Measurements from ENCODE around the gene CLEC3B. TPM values are rescaled to one million over a fixed set of nuclear protein-coding genes. Genes with fewer than 3 reads are reported as not detected.
"Not testable (repeated sequence)": the region's sequence is repeated elsewhere in the genome, so short reads cannot be mapped to it uniquely, and the experiment has no call there.

CLEC3B gene, protein sequence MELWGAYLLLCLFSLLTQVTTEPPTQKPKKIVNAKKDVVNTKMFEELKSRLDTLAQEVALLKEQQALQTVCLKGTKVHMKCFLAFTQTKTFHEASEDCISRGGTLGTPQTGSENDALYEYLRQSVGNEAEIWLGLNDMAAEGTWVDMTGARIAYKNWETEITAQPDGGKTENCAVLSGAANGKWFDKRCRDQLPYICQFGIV
- total RNA-seq: 0.20 and 0.22 TPM in 2 replicates

DNA sequence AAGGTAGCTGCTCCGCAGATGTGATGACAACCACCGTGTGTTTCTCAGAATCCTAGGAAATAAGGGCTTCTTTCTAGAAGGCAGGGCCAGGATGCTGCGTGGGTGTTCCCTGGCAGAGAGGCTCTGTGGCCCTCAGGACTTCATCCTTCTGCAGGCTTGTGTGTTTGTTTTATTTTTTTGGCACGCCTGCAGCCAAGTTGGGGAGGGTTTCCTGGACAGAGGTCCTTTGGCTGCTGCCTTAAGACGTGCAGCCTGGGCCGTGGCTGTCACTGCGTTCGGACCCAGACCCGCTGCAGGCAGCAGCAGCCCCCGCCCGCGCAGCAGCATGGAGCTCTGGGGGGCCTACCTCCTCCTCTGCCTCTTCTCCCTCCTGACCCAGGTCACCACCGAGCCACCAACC, at the start of gene CLEC3B:
TSS of gene CLEC3B (plus strand) at position 266 of the 400 bp plus-strand sequence. CDS start at position 326, 60 bp downstream.
- peak in 1 of 2 donors; percentile 62 for DNase-seq (ENCODE audit: low read depth in 2 of 2)

DNA sequence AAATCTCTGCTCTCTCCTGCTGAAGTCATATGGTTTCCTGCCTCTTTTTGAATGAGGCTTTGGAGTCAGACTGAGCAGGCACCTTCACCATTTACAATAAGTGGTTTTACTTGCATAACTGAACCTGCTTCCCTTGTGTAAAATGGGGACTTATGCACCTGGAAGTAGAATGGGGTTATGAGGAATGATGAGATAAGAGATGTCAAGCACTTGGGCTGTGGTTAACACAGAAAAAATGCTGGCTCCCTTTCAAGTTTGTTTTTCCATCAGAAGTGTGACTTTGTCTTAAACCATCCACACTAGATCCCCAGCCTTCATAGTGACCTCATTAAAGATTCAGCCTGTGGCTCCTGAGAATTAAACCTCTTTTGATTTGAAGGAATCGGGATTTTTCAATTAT, 44.9 kb upstream of the CLEC3B start:
- DNase-seq (ENCODE audit: low read depth in 2 of 2): no peak

DNA sequence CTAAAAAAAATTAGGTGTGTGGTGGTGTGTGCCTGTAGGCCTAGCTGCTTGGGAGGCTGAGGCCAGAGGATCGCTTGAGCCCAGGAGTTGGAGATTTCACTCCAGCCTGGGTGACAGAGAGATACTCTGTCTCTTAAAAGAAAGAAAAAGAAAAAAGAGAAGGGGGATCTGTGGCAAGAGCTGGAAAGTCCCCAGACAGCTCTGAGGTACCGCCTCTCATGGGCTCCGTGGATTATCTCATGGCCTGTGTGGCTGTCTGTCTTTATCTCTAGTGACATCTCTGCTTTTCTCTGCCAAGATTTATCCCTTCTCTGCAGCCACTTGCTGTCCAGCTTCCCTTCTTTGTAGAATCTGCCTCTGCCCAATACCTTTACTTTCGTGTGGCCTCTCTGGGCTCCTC, 44.4 kb upstream of the CLEC3B start:
- DNase-seq (ENCODE audit: low read depth in 2 of 2): no peak

DNA sequence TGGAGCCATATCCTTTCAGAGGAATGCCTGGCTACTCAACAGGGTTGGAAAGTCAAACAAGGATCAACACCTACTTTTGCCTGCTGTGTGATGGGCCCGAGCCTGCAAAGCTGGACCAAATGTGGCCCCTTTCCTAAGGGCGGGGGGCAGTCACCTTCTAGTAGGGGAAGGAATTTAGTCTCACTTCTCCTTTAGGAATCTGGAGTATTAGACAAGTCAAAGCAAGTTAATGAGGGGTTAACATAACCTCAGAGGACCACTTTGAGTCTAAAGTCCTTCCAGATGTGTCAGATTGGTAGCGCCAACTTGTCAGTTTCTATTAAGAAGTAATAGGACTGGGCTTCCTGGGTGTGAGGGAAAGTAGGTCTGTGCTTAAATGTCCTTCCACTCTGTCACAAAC, 43.3 kb upstream of the CLEC3B start:
- DNase-seq (ENCODE audit: low read depth in 2 of 2): no peak

DNA sequence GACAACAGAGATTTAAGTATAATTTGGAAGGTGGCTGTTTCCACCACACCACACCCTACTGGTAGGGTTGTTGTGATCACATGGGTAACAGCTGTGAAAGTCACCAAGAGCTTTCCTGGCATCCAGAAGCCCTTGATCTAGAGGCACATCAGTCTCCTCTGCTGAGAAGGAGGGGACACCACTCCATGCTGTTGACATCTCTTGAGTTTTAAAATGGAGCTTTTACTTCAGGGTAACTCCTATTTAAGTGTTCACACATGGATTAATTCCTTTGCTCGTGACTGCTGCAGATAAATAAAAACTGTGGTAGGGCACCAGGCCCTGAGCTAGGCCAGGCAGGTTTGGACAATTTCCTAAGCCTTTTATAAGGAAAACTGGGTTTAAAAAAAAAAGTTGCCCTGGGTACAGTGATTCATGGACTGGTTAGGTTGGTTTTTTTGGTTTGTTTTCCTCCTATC, 42.6 kb upstream of the CLEC3B start:
- DNase-seq (ENCODE audit: low read depth in 2 of 2): no peak

DNA sequence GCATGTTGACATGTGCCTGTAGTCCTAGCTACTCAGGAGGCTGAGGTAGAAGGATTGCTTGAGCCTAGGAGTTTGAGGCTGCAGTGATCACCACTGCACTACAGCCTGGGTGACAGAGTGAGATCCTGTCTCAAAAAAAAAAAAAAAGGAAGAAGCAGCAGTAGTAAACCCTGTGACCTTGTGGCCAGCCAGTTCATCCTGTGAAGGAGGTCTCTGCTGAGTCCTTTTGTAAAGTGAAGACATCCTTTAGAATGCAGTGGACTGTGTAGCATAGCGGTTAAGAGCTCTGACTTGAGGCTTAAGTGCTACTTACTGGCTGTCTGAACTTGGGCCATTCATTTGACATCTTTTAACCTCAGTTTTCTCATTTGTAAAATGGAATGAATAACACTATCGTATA, 41.8 kb upstream of the CLEC3B start:
- no peak for DNase-seq (ENCODE audit: low read depth in 2 of 2)

DNA sequence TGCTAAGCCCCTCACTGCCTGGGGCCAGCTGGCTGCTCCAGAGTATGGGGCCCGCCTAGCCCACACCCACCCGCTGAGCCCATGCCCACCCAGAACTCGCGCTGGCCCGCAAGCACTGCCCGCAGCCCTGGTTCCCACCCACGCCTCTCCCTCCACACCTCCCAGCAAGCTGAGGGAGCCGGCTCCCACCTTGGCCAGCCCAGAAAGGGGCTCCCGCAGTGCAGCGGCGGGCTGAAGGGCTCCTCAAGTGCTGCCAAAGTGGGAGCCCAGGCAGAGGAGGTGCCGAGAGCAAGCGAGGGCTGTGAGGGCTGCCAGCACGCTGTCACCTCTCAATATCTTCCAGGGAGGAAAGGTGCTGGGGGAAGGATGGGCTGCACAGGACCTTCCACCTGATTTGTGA, 39.8 kb upstream of the CLEC3B start:
- not testable (repeated sequence) for DNase-seq (ENCODE audit: low read depth in 2 of 2)

DNA sequence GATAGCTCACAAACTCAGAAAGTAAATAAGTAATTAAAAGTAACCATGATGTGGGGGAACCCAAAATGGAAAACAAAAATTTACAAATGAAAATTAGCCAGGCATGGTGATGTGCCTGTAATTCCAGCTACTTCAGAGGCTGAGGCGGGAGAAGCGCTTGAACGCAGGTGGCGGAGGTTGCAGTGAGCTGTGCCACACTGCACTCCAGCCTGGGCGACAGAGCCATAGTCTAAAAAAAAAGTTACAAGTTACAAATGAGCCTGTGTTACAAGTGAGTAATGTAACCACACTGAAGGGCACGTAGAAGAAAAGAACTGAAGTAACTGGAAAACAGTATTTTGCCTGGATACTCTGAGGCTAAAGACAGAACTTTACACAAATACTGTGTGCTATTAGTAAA, 38.8 kb upstream of the CLEC3B start:
- DNase-seq (ENCODE audit: low read depth in 2 of 2): no peak

DNA sequence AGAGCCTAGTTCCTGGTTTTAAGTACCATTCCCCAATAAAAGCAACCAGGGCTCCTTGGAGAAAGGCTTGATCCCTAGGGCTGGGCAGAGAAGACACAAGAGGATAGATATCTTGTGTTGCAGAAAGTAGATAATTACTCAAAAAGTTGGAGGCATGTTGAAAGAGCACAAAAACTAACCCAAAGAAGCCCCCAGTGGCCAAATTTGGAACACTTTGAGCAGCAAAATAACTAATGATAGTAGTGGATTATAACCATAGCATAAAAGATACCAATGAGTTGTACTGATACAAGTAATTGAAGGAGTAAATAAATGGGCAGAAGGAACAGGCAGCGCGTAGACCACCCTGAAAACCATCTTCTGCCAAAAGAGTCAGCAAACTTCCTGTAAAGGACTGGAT, 38.0 kb upstream of the CLEC3B start:
- peak in 1 of 2 donors; percentile 37 for DNase-seq (ENCODE audit: low read depth in 2 of 2)

DNA sequence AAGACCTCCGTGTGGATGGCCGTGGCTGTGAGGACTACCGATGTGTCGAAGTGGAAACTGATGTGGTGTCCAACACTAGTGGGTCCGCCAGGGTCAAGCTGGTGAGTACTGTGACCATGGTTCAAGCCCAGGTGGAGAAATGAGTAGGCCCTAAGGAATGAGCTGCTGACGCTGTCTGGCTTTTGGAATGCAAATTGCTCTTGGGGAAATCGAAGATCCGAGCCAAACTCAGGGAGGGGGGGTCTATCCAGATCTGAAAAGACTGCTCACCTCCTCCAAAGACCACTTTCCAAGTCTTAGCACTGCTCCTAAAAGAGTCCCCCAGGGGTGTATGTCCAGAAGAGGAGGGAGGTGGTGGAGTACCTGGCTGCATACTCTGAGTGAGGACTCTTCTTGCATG, 37.0 kb upstream of the CLEC3B start:
- no peak for DNase-seq (ENCODE audit: low read depth in 2 of 2)

DNA sequence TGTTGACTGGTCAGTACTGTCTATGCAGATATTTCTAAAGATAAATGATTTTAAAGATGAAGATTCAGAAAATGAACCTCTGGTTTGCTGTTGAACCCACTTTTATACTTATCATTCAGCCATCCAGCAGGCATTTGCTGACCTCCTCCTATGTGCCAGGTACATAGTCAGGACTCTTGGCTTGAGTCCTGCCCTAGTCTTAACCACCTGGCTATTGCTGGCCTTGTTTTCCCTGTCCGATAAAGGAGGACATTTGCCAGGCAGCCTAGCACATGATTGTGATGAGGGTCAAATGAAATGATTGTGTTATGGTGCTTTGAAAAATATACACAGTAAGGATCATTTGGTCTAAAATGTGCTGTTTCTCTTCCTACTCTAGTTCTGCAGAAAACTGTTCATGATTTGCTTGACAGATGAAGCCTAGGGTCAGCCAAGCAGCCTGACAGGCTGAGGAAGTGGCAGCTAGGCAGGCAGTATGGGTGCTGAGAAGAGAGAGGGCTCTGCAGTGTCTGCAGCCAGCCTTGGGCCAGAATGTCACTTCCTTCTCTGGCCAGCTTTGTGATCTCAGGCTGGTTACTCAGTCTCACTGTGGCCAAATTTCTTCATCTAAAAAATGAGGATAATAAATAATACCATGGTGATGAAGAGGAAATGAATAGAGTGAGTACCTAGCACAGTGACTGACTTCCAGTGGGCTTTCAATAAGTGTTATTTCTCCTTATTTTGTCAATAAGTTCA, 36.3 kb upstream of the CLEC3B start:
- DNase-seq (ENCODE audit: low read depth in 2 of 2): peak in 1 of 2 donors; percentile 22

DNA sequence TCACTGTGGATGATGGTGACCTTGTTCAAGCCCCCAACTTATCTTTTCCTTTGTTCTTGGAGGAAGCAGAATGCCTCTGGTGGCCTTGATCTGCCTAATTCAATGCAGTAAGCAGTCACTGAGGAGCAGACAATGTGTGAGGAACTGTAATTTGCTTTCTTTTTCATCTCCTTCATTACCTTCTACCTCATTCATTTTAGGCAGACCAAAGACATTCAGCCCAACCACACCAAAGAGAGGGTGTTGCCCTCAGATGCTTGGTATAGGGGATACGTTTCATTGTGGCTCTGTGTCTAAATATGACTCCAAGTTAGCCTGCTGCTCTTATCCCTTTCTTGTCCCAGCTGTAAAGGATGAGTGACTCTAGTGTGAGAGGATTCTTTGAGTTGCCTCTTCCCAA, 34.8 kb upstream of the CLEC3B start:
- no peak for DNase-seq (ENCODE audit: low read depth in 2 of 2)

DNA sequence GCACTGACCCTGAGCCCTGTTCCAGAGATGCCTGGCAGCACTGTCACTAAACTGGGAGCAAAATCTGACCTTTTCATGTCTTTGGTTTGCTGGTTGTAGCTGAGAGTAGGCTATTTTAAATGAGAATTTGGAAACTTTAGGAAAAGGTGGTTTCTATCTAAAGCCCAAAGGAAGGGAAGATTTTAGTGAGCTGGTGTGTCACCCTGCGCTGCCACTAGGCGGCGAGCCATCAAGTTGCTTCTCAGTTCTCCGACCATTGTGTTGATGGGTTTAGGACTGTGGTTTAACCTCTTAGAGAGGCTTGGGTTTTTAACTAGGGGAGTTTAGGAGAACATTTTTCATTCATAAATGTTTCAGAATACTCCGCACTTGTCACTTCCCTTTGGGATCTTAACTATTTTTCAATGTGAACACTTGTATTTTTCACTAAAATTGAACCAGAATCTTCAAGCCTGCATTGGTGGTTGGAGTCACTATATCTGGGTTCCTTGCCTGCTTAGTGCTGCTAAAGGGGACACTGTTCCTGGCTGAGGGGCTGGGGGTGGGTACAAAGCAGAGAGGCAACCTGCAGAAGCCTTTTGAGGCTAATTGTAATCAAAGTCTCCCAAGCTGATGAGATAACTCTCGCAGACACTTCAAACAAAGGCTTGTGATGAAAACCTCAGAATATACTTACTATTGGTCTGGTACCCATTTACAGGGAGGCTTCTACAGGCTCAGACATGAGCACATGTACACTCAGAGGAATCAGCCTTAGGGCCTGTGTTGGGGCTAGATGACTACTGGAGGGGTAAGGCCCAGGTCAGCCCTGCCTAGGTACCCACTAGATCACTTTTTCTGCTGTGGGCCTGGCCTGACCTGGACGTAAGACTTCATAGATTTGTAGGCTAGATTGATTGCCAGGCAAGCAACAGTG, 33.3 kb upstream of the CLEC3B start:
- peak; percentile 28 to 52 for DNase-seq (ENCODE audit: low read depth in 2 of 2)

DNA sequence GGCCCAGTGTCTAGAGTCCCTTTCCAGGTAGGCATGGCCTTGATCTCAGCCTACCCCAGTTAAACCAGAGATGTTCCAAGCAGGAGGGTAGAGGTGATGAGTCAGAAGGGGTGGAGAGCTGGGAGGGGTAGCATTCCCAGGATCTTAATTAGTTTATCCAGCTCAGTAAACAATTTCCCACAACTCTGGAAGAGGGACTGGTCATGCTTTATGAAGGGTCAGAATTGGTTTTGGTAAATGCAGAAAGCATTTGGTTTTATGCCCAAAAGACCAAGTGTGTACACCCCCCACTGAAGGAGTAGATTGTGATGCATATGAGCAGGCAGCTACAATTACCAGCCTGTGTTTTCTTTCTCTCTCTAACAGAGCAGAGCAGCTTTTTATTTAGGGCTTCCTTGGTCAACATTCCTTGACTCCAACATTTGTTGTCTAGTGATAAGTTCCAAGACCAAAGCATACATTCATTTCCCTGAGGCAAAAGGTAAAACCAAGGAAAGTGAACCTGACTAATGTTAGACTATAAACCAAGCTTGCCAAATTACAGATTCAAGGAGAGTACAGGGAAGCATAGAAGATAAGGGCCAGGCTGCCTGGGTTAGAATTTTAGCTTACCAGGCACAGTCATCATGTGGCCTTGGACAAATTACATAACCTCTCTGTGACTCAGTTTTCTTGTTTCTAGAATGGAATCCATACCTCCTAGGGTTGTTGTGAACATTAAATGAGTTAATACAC, 32.5 kb upstream of the CLEC3B start:
- DNase-seq (ENCODE audit: low read depth in 2 of 2): no peak

DNA sequence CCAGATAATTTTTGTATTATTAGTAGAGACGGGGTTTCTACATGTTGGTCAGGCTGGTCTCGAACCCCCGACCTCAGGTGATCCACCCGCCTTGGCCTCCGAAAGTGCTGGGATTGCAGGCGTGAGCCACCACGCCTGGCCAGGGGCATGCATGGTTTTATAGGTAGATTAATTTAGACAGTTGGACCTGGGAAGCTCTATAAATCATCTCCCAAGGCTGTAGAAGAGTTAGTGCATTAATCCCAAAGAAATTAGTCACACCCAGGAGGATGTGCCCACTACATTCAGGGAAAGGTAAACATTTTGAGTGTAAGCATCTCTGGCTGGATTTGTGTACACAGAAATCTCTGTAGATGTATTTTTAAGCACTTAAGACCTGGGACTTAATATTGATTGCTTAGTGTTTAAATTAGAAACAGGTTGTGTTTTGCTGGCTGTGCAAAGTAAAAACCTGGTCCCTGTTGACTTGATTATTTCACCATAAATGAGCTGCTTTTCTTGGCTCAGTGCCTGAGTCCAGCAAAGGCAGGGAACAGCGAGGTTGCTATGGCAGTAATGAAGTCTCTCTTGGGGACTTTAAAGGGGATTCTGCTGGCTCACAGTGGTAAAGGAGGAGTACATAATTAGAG, 30.8 kb upstream of the CLEC3B start:
- peak; percentile 36 to 86 for DNase-seq (ENCODE audit: low read depth in 2 of 2)

DNA sequence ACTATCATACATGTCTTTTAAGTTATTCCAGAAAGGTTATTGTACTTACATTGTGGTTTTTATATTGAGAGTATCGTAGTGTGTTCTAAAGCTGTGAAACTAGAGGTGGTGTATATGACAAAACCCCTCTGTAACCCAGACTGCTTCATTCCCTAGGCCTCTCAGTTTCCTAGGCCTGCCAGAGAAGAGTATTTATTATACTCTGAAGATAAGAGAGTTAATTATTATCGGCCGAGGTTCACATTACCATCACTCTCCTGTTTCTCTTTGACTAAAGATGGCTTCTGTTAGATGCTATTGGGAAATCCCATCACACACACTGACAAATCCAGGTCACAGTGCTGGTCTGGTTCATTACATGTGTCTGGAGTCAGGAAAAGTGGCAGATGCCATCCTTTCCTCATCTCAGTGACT, 29.5 kb upstream of the CLEC3B start:
- no peak for DNase-seq (ENCODE audit: low read depth in 2 of 2)

DNA sequence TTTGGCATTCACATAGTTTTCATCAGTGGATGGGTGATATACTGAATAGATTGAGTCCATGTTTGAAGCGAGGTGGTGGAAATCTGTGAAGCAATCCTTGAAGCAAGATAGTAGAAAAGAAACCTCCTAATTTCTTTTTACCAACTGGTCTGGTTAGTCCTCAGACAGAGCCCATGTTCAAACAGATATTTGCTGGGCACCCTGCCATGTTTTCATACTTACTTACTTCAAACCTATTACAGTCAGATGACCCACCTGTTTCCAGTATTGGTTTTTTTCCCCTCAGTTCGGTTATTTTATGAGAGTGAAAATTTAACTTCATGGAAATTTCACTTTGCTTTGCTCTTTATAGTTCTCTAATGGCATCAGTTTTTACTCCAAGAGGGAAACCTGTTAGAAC, 26.3 kb upstream of the CLEC3B start:
- DNase-seq (ENCODE audit: low read depth in 2 of 2): peak in 1 of 2 donors; percentile 31

DNA sequence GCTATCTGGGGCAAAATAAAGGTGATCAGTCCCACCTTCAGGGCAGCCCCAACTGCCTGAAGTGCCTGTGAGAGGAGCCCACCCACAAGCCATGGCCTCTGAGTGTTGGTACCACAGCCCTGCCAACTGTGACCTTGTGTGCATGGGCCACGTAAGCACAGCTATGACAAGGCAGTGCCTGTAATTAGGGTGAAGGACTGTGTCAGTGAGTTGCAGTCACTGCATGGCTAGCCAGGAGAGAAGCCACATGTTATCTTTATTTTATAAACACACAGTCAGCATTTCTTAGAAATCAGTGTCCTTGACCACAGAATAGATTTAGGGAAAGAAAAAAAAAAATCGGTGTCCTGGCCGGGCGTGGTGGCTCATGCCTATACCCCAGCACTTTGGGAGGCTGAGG, 25.3 kb upstream of the CLEC3B start:
- DNase-seq (ENCODE audit: low read depth in 2 of 2): no peak

DNA sequence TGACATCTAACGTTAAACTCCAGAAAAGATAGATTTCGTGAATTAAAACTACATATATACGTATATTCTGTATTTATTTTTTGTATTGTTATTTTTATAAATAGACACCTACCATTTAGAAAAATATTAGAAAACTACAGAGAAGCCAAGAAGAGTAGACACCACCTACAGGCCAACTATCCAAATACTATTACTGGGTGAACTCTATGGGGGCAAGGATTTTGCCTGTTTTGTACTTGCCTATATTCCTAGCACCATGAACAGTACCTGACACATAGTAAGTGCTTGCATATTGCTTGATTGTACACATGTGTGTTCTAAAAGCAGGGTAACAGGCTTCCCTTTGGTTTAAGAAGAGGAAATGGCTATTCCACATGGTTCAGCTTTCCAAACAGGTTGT, 24.4 kb upstream of the CLEC3B start:
- peak in 1 of 2 donors; percentile 19 for DNase-seq (ENCODE audit: low read depth in 2 of 2)

DNA sequence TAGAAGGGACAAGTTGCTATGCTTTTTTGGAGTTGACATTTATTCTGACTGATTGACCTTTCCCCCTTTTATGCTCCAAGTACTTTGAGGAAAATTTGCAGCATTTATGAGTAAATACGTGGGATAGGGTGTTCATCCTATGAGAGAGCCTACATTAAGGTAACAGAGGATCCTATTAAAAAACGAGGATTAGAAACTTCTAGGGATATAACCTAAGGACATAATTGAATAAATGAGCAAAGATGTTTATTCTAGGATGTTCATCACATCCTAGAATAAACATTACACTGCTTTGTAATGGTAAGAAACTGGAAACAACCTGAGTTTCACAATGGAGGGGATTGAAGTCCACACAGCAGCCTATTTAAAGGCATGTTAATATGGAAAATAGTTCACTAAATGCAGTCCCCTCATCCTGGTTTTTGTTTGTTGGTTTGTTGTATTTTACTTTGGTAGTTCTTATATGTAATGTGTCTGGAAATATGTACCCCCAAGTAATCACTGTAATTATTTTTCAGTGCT, 23.9 kb upstream of the CLEC3B start:
- DNase-seq (ENCODE audit: low read depth in 2 of 2): peak in 1 of 2 donors; percentile 44

DNA sequence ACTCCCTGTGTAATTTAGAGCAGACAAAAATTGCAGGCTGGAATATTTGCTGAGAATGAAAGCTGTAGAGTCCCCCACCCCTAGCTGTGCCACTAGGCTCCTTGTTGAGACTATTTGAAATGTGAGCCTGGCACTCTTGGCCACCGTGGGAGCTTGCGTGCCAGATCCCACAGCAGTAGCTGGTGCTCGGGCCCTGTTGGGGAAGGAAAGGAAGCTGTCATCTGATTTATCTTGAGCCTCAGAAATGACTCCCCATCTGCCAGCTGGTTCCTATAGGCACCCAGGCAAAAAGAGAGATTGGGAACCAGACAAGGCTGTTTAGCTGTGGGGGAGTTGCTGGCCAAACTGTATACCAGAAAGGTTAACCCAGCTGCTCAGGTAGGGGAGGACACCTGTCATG, 23.4 kb upstream of the CLEC3B start:
- DNase-seq (ENCODE audit: low read depth in 2 of 2): no peak
